Posterior vena cava (tissue), 2 donors: ENCODE data around the gene TUT1. TPM values are rescaled to one million over a fixed set of nuclear protein-coding genes. Genes with fewer than 3 reads are reported as not detected.
"Not testable (repeated sequence)": the region's sequence is repeated elsewhere in the genome, so short reads cannot be mapped to it uniquely, and the experiment has no call there.

ENCODE experiments used
- DNase-seq: peaks from one replicate; pipeline ENCODE4 v3.0.0-alpha.2; 2020; ENCODE audit warnings: low spot score
- intact Hi-C, 2 donors: fragments of 100-400 bp; cut with DNase I; formaldehyde crosslinking; loops; one replicate each; pipeline versions ENCODE4 v1.14.1 to v1.14.2; 2022 to 2023
- long read RNA-seq, 2 donors: library from polyadenylated mRNA; unstranded; transcript quantifications; one replicate each; pipeline ENCODE4 v2.0.0, GENCODE V29; 2020 to 2021
- total RNA-seq, 2 donors: library from RNA; stranded (reverse); fragmentation: NEBNext Ultra II Directional; extraction: Animal tissue kit (Norgen Biotek cat#: 25700); gene quantifications; one replicate each; pipeline ENCODE4 v1.2.1, GENCODE V29; 2021
- donor health status: DM: yes; HTN: yes; CAD: no.
- donor health status: DM: yes; HTN: yes; CAD: no.

TUT1 gene
- total RNA-seq = 10 to 100 TPM; 10.7 to 14.1 TPM
- long read RNA-seq, donor 1, partial matches to known transcripts = 3 of 8 reads
- long read RNA-seq, donor 1, other reads (novel, unspliced or antisense) = 2 of 8 reads
- long read RNA-seq, donor 2, transcript TUT1-202 (9 exons, 2,826 nt) = major isoform, 17 of 57 reads
- long read RNA-seq, donor 2, partial matches to known transcripts = 16 of 57 reads
- long read RNA-seq, donor 2, other reads (novel, unspliced or antisense) = 20 of 57 reads

- intact Hi-C loops = loop anchor here in 1 of 2 donors (2.0 kb wide), 1 partner anchor 17 kb away; no protein-coding TSS in a partner anchor
Measured at GRCh38 chr11:62591448-62592145, at the start of gene TUT1. TSS of gene TUT1 (minus strand) at chr11:62591523. CDS start at chr11:62591485, 38 bp downstream.

GRCh38 chr11:62632492-62632891 lies 41.2 kb upstream of the TUT1 start:
- intact Hi-C loops = no loop called here
- no peak for DNase-seq

More at GRCh38 chr11:62591448-62592145, at the start of gene TUT1:
- DNase-seq = peak; percentile 98

GRCh38 chr11:62627713-62628112 lies 36.4 kb upstream of the TUT1 start:
- DNase-seq = no peak
- intact Hi-C loops = no loop called here

- intact Hi-C loops = no loop called here
- DNase-seq = no peak
Measured at GRCh38 chr11:62622476-62623089, 31.3 kb upstream of the TUT1 start.

- peak; percentile 100 for DNase-seq
- intact Hi-C loops = no loop called here
Measured at GRCh38 chr11:62621567-62622470, 30.5 kb upstream of the TUT1 start, which contains the start of gene B3GAT3. TSS of gene B3GAT3 (minus strand) at chr11:62621986. CDS start at chr11:62621947, 39 bp downstream.

- intact Hi-C loops = no loop called here
- DNase-seq = no peak
Measured at GRCh38 chr11:62621027-62621566, 29.8 kb upstream of the TUT1 start.

GRCh38 chr11:62616957-62617356 lies 25.6 kb upstream of the TUT1 start:
- DNase-seq, intact Hi-C loops: not testable (repeated sequence)

GRCh38 chr11:62615521-62615920 lies 24.2 kb upstream of the TUT1 start:
- intact Hi-C loops = no loop called here
- DNase-seq = no peak

- no peak for DNase-seq
- intact Hi-C loops = no loop called here
Measured at GRCh38 chr11:62614275-62614674, 23.0 kb upstream of the TUT1 start.

GRCh38 chr11:62613291-62613778 lies 22.0 kb upstream of the TUT1 start:
- intact Hi-C loops = no loop called here
- DNase-seq = peak; percentile 82

GRCh38 chr11:62612366-62613290 lies 21.3 kb upstream of the TUT1 start, which contains the start of the genes EML3 and ROM1:
TSS of gene EML3 (minus strand) at chr11:62612775. CDS start at chr11:62612457, 318 bp downstream.
TSS of gene ROM1 (plus strand) at chr11:62613257. CDS start at chr11:62613282, 25 bp downstream.
- intact Hi-C loops = no loop called here
- peak; percentile 97 for DNase-seq

- peak; percentile 89 for DNase-seq
- intact Hi-C loops = no loop called here
Measured at GRCh38 chr11:62611705-62612365, 20.5 kb upstream of the TUT1 start.

GRCh38 chr11:62610814-62611704 lies 19.7 kb upstream of the TUT1 start:
- DNase-seq = no peak
- intact Hi-C loops = no loop called here

GRCh38 chr11:62610403-62610802 lies 19.1 kb upstream of the TUT1 start:
- no peak for DNase-seq
- intact Hi-C loops = no loop called here

GRCh38 chr11:62608776-62609175 lies 17.5 kb upstream of the TUT1 start:
- intact Hi-C loops = no loop called here
- no peak for DNase-seq

GRCh38 chr11:62607714-62608113 lies 16.4 kb upstream of the TUT1 start:
- intact Hi-C loops = no loop called here
- no peak for DNase-seq
